SK-N-SH (cell line): ENCODE data around the gene TUBGCP3. TPM values are rescaled to one million over a fixed set of nuclear protein-coding genes. Genes with fewer than 3 reads are reported as not detected.
A peak's percentile ranks its signal among the peaks of the same experiment; 100 is the strongest.

Experiments
- CTCF ChIA-PET: fragments of 300-600, 350-600 bp; formaldehyde crosslinking; extraction: SDS; loops from one replicate; lab custom pipeline; 2021; lab: Yijun Ruan, JAX
- POLR2A ChIA-PET: fragments of 350-600 bp; sonication (Branson Sonifier 250); formaldehyde crosslinking; extraction: SDS; loops from one replicate; lab custom pipeline; 2020; ENCODE audit warnings: antibody characterized with exemption, inconsistent platforms; lab: Yijun Ruan, JAX
- DNase-seq: peaks from one replicate; pipeline ENCODE4 v3.0.0; 2012
- H2AFZ ChIP-seq: fragments of 200-600 bp; sonication (generic); 2 replicates; pipeline ENCODE4 v1.8.1; 2016; ENCODE audit warnings: antibody characterized with exemption, mild to moderate bottlenecking, low read depth
- H3F3A ChIP-seq: fragments of 200-600 bp; sonication (generic); replicated peaks from 2 replicates; pipeline ENCODE3; 2016; ENCODE audit warnings: antibody characterized with exemption, mild to moderate bottlenecking; ENCODE audit not compliant: insufficient read depth
- H3K27ac ChIP-seq, 2 experiments: fragments of 200-500 bp in 1 of 2; fragments of 200-600 bp in 1 of 2; sonication (Bioruptor generic) in 1 of 2; sonication (generic), shearing (Covaris generic) in 1 of 2; 2 replicates each; pipeline versions ENCODE4 v1.5.1 to v1.6.1; 2014 to 2016; ENCODE audit warnings: low read depth in 2 of 2, inconsistent platforms in 1 of 2, low read length in 1 of 2, mild to moderate bottlenecking in 1 of 2, mixed read lengths in 1 of 2
- H3K27me3 ChIP-seq: fragments of 200-600 bp; sonication (generic), shearing (Covaris generic); 2 replicates; pipeline ENCODE4 v1.6.1; 2016; ENCODE audit warnings: mixed run types; ENCODE audit not compliant: insufficient read depth
- H3K36me3 ChIP-seq, 2 experiments: fragments of 200-500 bp in 1 of 2; fragments of 200-600 bp in 1 of 2; sonication (Bioruptor generic) in 1 of 2; sonication (generic) in 1 of 2; replicated peaks in 1 of 2; 2 replicates each; pipeline versions ENCODE3 to v1.5.1; 2014 to 2016; ENCODE audit warnings: low read length in 1 of 2, mild to moderate bottlenecking in 1 of 2; ENCODE audit not compliant: insufficient read depth in 2 of 2, control insufficient read depth in 1 of 2
- H3K4me1 ChIP-seq, 2 experiments: fragments of 200-500 bp in 1 of 2; fragments of 200-600 bp in 1 of 2; sonication (Bioruptor generic) in 1 of 2; sonication (generic), shearing (Covaris generic) in 1 of 2; 2 replicates each; pipeline versions ENCODE4 v1.5.1 to v1.6.1; 2014 to 2016; ENCODE audit warnings: low read depth in 1 of 2, low read length in 1 of 2, mixed run types in 1 of 2; ENCODE audit not compliant: insufficient read depth in 2 of 2, control insufficient read depth in 1 of 2
- H3K4me2 ChIP-seq: fragments of 200-600 bp; sonication (generic), shearing (Covaris generic); 2 replicates; pipeline ENCODE4 v1.6.1; 2017; ENCODE audit warnings: mixed run types
- H3K4me3 ChIP-seq, 2 experiments: fragments of 200-500 bp in 1 of 2; fragments of 200-600 bp in 1 of 2; sonication (Bioruptor generic) in 1 of 2; sonication (generic), shearing (Covaris generic) in 1 of 2; 2 replicates each; pipeline versions ENCODE4 v1.5.1 to v1.8.1; 2014 to 2016; ENCODE audit warnings: low read depth in 2 of 2, inconsistent platforms in 1 of 2, low read length in 1 of 2, mild to moderate bottlenecking in 1 of 2, mixed read lengths in 1 of 2, moderate library complexity in 1 of 2
- H3K79me2 ChIP-seq: fragments of 200-600 bp; sonication (generic); 2 replicates; pipeline ENCODE4 v1.8.1; 2017; ENCODE audit warnings: mild to moderate bottlenecking; ENCODE audit not compliant: insufficient read depth
- H3K9ac ChIP-seq: fragments of 200-600 bp; sonication (generic); 2 replicates; pipeline ENCODE4 v1.6.1; 2017; ENCODE audit warnings: mixed run types
- H3K9me2 ChIP-seq: fragments of 200-600 bp; sonication (generic); 2 replicates; pipeline ENCODE4 v1.6.1; 2017; ENCODE audit warnings: mixed run types
- H3K9me3 ChIP-seq: fragments of 200-600 bp; sonication (generic); 2 replicates; pipeline ENCODE4 v1.6.1; 2017; ENCODE audit warnings: mixed run types, mild to moderate bottlenecking, moderate library complexity
- H4K20me1 ChIP-seq: fragments of 200-600 bp; sonication (generic); 2 replicates; pipeline ENCODE4 v1.6.1; 2017; ENCODE audit warnings: mild to moderate bottlenecking, mixed run types; ENCODE audit not compliant: insufficient read depth
- FOXM1 ChIP-seq: IDR thresholded peaks from 2 replicates; pipeline ENCODE4 v1.4.0; 2012; ENCODE audit warnings: low read depth, mild to moderate bottlenecking
- RAD21 ChIP-seq: IDR thresholded peaks from 2 replicates; pipeline ENCODE4 v1.6.1; 2012; ENCODE audit warnings: mild to moderate bottlenecking, low read length
- SIN3A ChIP-seq: IDR thresholded peaks from 2 replicates; pipeline ENCODE4 v1.6.1; 2012; ENCODE audit warnings: low read depth, mild to moderate bottlenecking, low read length, moderate library complexity, borderline replicate concordance
- TAF1 ChIP-seq: IDR thresholded peaks from 2 replicates; pipeline ENCODE4 v1.6.1; 2012; ENCODE audit warnings: low read depth, mild to moderate bottlenecking, low read length, moderate library complexity, borderline replicate concordance
- TCF12 ChIP-seq: IDR thresholded peaks from 2 replicates; pipeline ENCODE4 v1.4.0; 2012
- YY1 ChIP-seq: IDR thresholded peaks from 2 replicates; pipeline ENCODE4 v1.4.0; 2012; ENCODE audit warnings: low read depth, mild to moderate bottlenecking
- WGBS: methylation state at CpG from one replicate; pipeline ENCODE4 v1.1.6; 2017; ENCODE audit warnings: low lambda C conversion rate; 5-methylcytosine and 5-hydroxymethylcytosine counted together
- polyA plus RNA-seq, 3 experiments: library from polyadenylated mRNA; depleted of rRNA; stranded (reverse); fragments of >200 nt; gene quantifications; 2 replicates each; pipeline ENCODE4 v1.2.3, GENCODE V29; 2012
- TF ChIP-seq, protein P1 (sequence below): fragments of 200-600 bp; sonication (generic); IDR thresholded peaks from 2 replicates; pipeline ENCODE4 v1.6.1; 2017; ENCODE audit warnings: antibody characterized with exemption, mild to moderate bottlenecking, moderate library complexity
- TF ChIP-seq, protein P2 (sequence below): IDR thresholded peaks from 2 replicates; pipeline ENCODE4 v1.4.0; 2012; ENCODE audit warnings: low read depth, borderline replicate concordance
- TF ChIP-seq, protein P3 (sequence below): fragments of 150-350 bp; IDR thresholded peaks from 2 replicates; pipeline ENCODE4 v1.6.1; 2016; ENCODE audit warnings: mild to moderate bottlenecking, low read depth, low read length
- TF ChIP-seq, protein P4 (sequence below): IDR thresholded peaks from 2 replicates; pipeline ENCODE4 v1.4.0; 2012; ENCODE audit warnings: low read depth, borderline replicate concordance

TUBGCP3 gene
- polyA plus RNA-seq, 1 of the 3 experiments (the other 2 are of a cell fraction): 16.8 TPM

DNA sequence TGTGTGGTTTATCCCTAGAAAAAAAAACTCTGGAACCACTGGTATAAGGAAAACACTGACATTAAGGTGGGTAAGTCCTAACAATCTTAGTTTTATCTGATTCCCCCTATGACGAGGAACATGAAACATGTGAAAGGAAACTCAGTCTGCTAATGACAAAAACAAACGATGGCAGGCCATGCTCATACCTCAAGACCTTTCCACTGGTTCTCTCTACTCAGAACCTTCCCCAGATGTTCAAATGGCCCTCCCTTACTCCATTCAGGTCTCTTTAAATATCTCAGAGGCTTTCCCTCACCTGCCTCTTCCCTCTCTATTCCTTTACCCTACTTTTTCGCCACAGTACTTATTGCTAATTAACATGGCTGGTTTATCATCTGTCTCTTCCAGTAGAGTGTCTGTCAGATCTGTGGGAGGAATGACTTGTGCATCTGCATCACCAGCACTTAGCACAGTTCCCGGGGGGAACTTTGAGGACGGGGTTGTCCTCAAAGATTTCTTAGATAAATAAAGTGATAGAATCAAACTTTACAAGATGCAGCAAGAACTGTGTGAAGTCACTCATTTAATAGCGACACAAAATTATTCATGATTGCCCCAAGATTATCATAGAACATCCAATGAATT is 1.5 kb downstream of the TUBGCP3 start:
- Histone ChIP-seq H3K79me2 (peaks cover 57% of the 10 kb centered on the region), H3K4me2 (peak overlapping the region; percentile 96), H3K36me3 (no peaks in the 10 kb centered on the region), H3K4me1 (peaks cover 8 to 18% of the 10 kb centered on the region in 2 experiments; a peak in 3 of 4 replicates), H3K27me3 (no peaks in the 10 kb centered on the region), H2AFZ (0 out of 2 replicates have a peak overlapping the region, but pooled peaks have one; percentile 12), H3K4me3 (peak overlapping the region; percentile 93 to 94), H3K9me3 (no peaks in the 10 kb centered on the region), H3K9me2 (no peaks in the 10 kb centered on the region), H3F3A (peaks cover 14% of the 10 kb centered on the region), H3K9ac (peak overlapping the region; percentile 98; the same call in 1 of the 2 replicates), H4K20me1 (peaks cover 13% of the 10 kb centered on the region; the same call in 1 of the 2 replicates), H3K27ac (peak overlapping the region; percentile 94 to 96)
- WGBS: 69% methylated on average over 6 of the region's 6 CpGs
- CTCF ChIA-PET: no interaction called here
- POLR2A ChIA-PET: no interaction called here
- DNase-seq: no peak
- TF ChIP-seq TAF1 (no peak), FOXM1 (no peak), TCF12 (no peak), RAD21 (no peak), SIN3A (no peak), YY1 (no peak)
- TF ChIP-seq, protein P1, sequence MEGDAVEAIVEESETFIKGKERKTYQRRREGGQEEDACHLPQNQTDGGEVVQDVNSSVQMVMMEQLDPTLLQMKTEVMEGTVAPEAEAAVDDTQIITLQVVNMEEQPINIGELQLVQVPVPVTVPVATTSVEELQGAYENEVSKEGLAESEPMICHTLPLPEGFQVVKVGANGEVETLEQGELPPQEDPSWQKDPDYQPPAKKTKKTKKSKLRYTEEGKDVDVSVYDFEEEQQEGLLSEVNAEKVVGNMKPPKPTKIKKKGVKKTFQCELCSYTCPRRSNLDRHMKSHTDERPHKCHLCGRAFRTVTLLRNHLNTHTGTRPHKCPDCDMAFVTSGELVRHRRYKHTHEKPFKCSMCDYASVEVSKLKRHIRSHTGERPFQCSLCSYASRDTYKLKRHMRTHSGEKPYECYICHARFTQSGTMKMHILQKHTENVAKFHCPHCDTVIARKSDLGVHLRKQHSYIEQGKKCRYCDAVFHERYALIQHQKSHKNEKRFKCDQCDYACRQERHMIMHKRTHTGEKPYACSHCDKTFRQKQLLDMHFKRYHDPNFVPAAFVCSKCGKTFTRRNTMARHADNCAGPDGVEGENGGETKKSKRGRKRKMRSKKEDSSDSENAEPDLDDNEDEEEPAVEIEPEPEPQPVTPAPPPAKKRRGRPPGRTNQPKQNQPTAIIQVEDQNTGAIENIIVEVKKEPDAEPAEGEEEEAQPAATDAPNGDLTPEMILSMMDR: no peak
- TF ChIP-seq, protein P2, sequence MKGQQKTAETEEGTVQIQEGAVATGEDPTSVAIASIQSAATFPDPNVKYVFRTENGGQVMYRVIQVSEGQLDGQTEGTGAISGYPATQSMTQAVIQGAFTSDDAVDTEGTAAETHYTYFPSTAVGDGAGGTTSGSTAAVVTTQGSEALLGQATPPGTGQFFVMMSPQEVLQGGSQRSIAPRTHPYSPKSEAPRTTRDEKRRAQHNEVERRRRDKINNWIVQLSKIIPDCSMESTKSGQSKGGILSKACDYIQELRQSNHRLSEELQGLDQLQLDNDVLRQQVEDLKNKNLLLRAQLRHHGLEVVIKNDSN: no peak
- TF ChIP-seq, protein P3, sequence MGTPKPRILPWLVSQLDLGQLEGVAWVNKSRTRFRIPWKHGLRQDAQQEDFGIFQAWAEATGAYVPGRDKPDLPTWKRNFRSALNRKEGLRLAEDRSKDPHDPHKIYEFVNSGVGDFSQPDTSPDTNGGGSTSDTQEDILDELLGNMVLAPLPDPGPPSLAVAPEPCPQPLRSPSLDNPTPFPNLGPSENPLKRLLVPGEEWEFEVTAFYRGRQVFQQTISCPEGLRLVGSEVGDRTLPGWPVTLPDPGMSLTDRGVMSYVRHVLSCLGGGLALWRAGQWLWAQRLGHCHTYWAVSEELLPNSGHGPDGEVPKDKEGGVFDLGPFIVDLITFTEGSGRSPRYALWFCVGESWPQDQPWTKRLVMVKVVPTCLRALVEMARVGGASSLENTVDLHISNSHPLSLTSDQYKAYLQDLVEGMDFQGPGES: no peak
- TF ChIP-seq, protein P4, sequence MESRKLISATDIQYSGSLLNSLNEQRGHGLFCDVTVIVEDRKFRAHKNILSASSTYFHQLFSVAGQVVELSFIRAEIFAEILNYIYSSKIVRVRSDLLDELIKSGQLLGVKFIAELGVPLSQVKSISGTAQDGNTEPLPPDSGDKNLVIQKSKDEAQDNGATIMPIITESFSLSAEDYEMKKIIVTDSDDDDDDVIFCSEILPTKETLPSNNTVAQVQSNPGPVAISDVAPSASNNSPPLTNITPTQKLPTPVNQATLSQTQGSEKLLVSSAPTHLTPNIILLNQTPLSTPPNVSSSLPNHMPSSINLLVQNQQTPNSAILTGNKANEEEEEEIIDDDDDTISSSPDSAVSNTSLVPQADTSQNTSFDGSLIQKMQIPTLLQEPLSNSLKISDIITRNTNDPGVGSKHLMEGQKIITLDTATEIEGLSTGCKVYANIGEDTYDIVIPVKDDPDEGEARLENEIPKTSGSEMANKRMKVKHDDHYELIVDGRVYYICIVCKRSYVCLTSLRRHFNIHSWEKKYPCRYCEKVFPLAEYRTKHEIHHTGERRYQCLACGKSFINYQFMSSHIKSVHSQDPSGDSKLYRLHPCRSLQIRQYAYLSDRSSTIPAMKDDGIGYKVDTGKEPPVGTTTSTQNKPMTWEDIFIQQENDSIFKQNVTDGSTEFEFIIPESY: no peak
